HEK293 (cell line): ENCODE measurements around the gene NFE2L2.

Experiments used
- CTCF ChIA-PET: fragments of 350-600 bp; formaldehyde crosslinking; extraction: SDS; loops from one replicate; lab custom pipeline; 2021; ENCODE audit warnings: antibody characterized with exemption; lab: Yijun Ruan, JAX
- POLR2A ChIA-PET: fragments of 300-600 bp; formaldehyde crosslinking; extraction: SDS; loops from one replicate; lab custom pipeline; 2020; ENCODE audit warnings: antibody characterized with exemption, inconsistent platforms; lab: Yijun Ruan, JAX
- H3K27ac ChIP-seq: fragments of 200-500 bp; sonication (Bioruptor generic); 2 replicates; pipeline ENCODE4 v1.5.1; 2014; ENCODE audit warnings: low read depth, low read length, control low read depth, inconsistent platforms; ENCODE audit errors: extremely low read depth
- H3K36me3 ChIP-seq, 2 experiments: fragments of 200-500 bp in 1 of 2; sonication (Bioruptor generic) in 1 of 2; 1 replicate in 1 of 2; 2 replicates in 1 of 2; pipeline ENCODE4 v1.5.1; 2014 to 2017; ENCODE audit warnings: inconsistent platforms in 2 of 2, low read length in 2 of 2; ENCODE audit not compliant: control insufficient read depth in 2 of 2, insufficient read depth in 1 of 2
- H3K4me1 ChIP-seq: fragments of 200-500 bp; sonication (Bioruptor generic); 2 replicates; pipeline ENCODE4 v1.5.1; 2014; ENCODE audit warnings: mild to moderate bottlenecking, low read length, inconsistent platforms; ENCODE audit not compliant: control insufficient read depth, insufficient read depth
- H3K4me3 ChIP-seq: 2 replicates; pipeline ENCODE4 v1.5.1; 2011; ENCODE audit warnings: low read depth, mild to moderate bottlenecking, control low read depth, low read length, moderate library complexity
- H3K9me3 ChIP-seq: fragments of 200-500 bp; sonication (Bioruptor generic); 2 replicates; pipeline ENCODE4 v1.5.1; 2014; ENCODE audit warnings: low read depth, low read length, inconsistent platforms; ENCODE audit not compliant: control insufficient read depth, insufficient read depth
- BCL11B ChIP-seq: fragments of 450-650 bp; formaldehyde crosslinking; IDR thresholded peaks from 2 replicates; pipeline ENCODE4 v1.5.1; 2016; ENCODE audit warnings: low read depth, missing biosample characterization, missing genetic modification characterization
- TRIM28 ChIP-seq: IDR thresholded peaks from 2 replicates; pipeline ENCODE4 v1.6.1; 2011; ENCODE audit warnings: low read length, control low read depth, borderline replicate concordance
- WT1 ChIP-seq: fragments of 450-650 bp; formaldehyde crosslinking; IDR thresholded peaks from 2 replicates; pipeline ENCODE4 v1.5.1; 2016; ENCODE audit warnings: missing biosample characterization, missing genetic modification characterization
- ZBTB17 ChIP-seq: fragments of 450-650 bp; formaldehyde crosslinking; IDR thresholded peaks from 2 replicates; pipeline ENCODE4 v1.5.1; 2016; ENCODE audit warnings: missing biosample characterization, missing genetic modification characterization
- ZNF169 ChIP-seq: fragments of 450-650 bp; formaldehyde crosslinking; IDR thresholded peaks from 2 replicates; pipeline ENCODE4 v1.5.1; 2016; ENCODE audit warnings: missing biosample characterization, missing genetic modification characterization
- ZNF23 ChIP-seq: fragments of 450-650 bp; formaldehyde crosslinking; IDR thresholded peaks from 2 replicates; pipeline ENCODE4 v1.5.1; 2016; ENCODE audit warnings: missing biosample characterization, missing genetic modification characterization, borderline replicate concordance
- ZNF302 ChIP-seq: fragments of 450-650 bp; formaldehyde crosslinking; IDR thresholded peaks from 2 replicates; pipeline ENCODE4 v1.5.1; 2016; ENCODE audit warnings: missing biosample characterization, missing genetic modification characterization, low read depth
- ZNF335 ChIP-seq: fragments of 450-650 bp; formaldehyde crosslinking; conservative IDR thresholded peaks from 2 replicates; pipeline ENCODE4 v1.5.1; 2016; ENCODE audit warnings: missing biosample characterization, missing genetic modification characterization
- ZNF366 ChIP-seq: fragments of 450-650 bp; formaldehyde crosslinking; conservative IDR thresholded peaks from 2 replicates; pipeline ENCODE4 v1.5.1; 2016; ENCODE audit warnings: missing biosample characterization, missing genetic modification characterization
- ZNF37A ChIP-seq: fragments of 450-650 bp; IDR thresholded peaks from 2 replicates; pipeline ENCODE4 v1.5.1; 2018; ENCODE audit warnings: missing biosample characterization, missing genetic modification characterization
- ZNF48 ChIP-seq: fragments of 450-650 bp; formaldehyde crosslinking; IDR thresholded peaks from 2 replicates; pipeline ENCODE4 v1.5.1; 2016; ENCODE audit warnings: missing biosample characterization, missing genetic modification characterization
- ZNF510 ChIP-seq: fragments of 450-650 bp; formaldehyde crosslinking; IDR thresholded peaks from 2 replicates; pipeline ENCODE4 v1.5.1; 2018; ENCODE audit warnings: mild to moderate bottlenecking, missing genetic modification characterization, missing biosample characterization; ENCODE audit not compliant: insufficient replicate concordance
- ZNF514 ChIP-seq: fragments of 450-650 bp; formaldehyde crosslinking; IDR thresholded peaks from 2 replicates; pipeline ENCODE4 v1.5.1; 2016; ENCODE audit warnings: missing biosample characterization, missing genetic modification characterization
- ZNF518A ChIP-seq: fragments of 450-650 bp; formaldehyde crosslinking; conservative IDR thresholded peaks from 2 replicates; pipeline ENCODE4 v1.5.1; 2016; ENCODE audit warnings: low read depth, missing biosample characterization, missing genetic modification characterization
- ZNF670 ChIP-seq: fragments of 450-650 bp; formaldehyde crosslinking; IDR thresholded peaks from 2 replicates; pipeline ENCODE4 v1.5.1; 2016; ENCODE audit warnings: missing biosample characterization, missing genetic modification characterization, low read depth
- ZNF792 ChIP-seq: fragments of 450-650 bp; formaldehyde crosslinking; IDR thresholded peaks from 2 replicates; pipeline ENCODE4 v1.5.1; 2016; ENCODE audit warnings: missing biosample characterization, missing genetic modification characterization
- ZXDB ChIP-seq: fragments of 450-650 bp; formaldehyde crosslinking; IDR thresholded peaks from 2 replicates; pipeline ENCODE4 v1.5.1; 2016; ENCODE audit warnings: missing biosample characterization, missing genetic modification characterization
- TF ChIP-seq, protein P1 (sequence below): fragments of 450-650 bp; formaldehyde crosslinking; IDR thresholded peaks from 2 replicates; pipeline ENCODE4 v1.5.1; 2016; ENCODE audit warnings: missing biosample characterization, missing genetic modification characterization
- TF ChIP-seq, protein P2 (sequence below): fragments of 450-650 bp; IDR thresholded peaks from 2 replicates; pipeline ENCODE4 v1.5.1; 2018; ENCODE audit warnings: missing biosample characterization, missing genetic modification characterization

NFE2L2 gene

DNA sequence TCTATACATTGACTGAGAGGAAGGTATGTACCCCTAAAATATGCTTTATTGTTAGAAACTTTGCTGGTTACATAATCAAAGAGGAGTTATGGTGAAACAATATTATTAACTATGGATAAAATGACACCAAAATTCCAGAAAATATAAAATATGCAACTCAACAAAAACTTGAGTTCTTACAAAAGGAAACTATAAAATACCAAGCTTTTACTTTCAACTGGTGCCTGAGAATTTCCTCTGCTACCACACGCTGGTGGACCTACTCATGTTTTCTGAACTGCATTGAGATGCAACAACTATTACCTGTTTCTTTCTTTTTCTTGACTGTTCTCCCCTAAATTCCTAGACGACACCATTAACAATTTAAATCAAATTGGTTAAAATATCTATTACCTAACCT is 8.2 kb upstream of the NFE2L2 start:
- peaks cover 13% of the 10 kb centered on the region for H3K4me1 ChIP-seq
- no peak overlapping the region for H3K4me3 ChIP-seq
- POLR2A ChIA-PET, result interaction anchor here (0.6 to 1.2 kb wide), 2 partner anchors 8 to 28 kb away, joined by 3 to 6 read pairs; partner anchors contain the start of gene NFE2L2
- CTCF ChIA-PET, result interaction anchor here (0.5 to 1.3 kb wide), 4 partner anchors 8 to 124 kb away, joined by 3 to 8 read pairs (median 4); partner anchors contain the start of gene NFE2L2
- no peak for TF ChIP-seq ZNF670 (tag by site-specific recombination)
- 0 out of 2 replicates have a peak, but pooled peaks have one; percentile 6 for TF ChIP-seq ZNF335 (tag by site-specific recombination)
- TF ChIP-seq, all 188 proteins: peak for 1
- Histone ChIP-seq H3K9me3 (no peaks in the 10 kb centered on the region), H3K36me3 (no peaks in the 10 kb centered on the region), H3K27ac (no peak overlapping the region)

GRCh38 chr2:177271981-177272666 is 7.6 kb upstream of the NFE2L2 start:
- POLR2A ChIA-PET, result no interaction called here

GRCh38 chr2:177270531-177270930 is 6.0 kb upstream of the NFE2L2 start:
- Histone ChIP-seq H3K36me3 (no peaks in the 10 kb centered on the region), H3K4me1 (peaks cover 19% of the 10 kb centered on the region), H3K4me3 (no peak overlapping the region), H3K27ac (no peak overlapping the region), H3K9me3 (no peaks in the 10 kb centered on the region)
- TF ChIP-seq BCL11B (tag by site-specific recombination) (no peak), ZNF23 (tag by site-specific recombination) (peak; percentile 73; the same call in 1 of the 2 replicates), ZBTB17 (tag by site-specific recombination) (peak; percentile 39; the same call in 1 of the 2 replicates), ZNF302 (tag by site-specific recombination) (no peak), ZNF366 (no peak), ZNF670 (tag by site-specific recombination) (no peak)
- TF ChIP-seq, protein P1, sequence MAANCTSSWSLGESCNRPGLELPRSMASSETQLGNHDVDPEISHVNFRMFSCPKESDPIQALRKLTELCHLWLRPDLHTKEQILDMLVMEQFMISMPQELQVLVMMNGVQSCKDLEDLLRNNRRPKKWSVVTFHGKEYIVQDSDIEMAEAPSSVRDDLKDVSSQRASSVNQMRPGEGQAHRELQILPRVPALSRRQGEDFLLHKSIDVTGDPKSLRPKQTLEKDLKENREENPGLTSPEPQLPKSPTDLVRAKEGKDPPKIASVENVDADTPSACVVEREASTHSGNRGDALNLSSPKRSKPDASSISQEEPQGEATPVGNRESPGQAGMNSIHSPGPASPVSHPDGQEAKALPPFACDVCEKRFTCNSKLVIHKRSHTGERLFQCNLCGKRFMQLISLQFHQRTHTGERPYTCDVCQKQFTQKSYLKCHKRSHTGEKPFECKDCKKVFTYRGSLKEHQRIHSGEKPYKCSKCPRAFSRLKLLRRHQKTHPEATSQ, result no peak
- ChIA-PET POLR2A (no interaction called here), CTCF (interaction anchor here (1.4 to 1.6 kb wide), 2 partner anchors 105 to 106 kb away, joined by 4 to 8 read pairs; no protein-coding TSS in a partner anchor)

More at GRCh38 chr2:177271981-177272666, 7.6 kb upstream of the NFE2L2 start:
- TF ChIP-seq ZNF335 (tag by site-specific recombination), result peak; percentile 53
- TF ChIP-seq ZNF792 (tag by site-specific recombination), result no peak
- TF ChIP-seq, protein P2, sequence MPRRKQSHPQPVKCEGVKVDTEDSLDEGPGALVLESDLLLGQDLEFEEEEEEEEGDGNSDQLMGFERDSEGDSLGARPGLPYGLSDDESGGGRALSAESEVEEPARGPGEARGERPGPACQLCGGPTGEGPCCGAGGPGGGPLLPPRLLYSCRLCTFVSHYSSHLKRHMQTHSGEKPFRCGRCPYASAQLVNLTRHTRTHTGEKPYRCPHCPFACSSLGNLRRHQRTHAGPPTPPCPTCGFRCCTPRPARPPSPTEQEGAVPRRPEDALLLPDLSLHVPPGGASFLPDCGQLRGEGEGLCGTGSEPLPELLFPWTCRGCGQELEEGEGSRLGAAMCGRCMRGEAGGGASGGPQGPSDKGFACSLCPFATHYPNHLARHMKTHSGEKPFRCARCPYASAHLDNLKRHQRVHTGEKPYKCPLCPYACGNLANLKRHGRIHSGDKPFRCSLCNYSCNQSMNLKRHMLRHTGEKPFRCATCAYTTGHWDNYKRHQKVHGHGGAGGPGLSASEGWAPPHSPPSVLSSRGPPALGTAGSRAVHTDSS, result no peak
- no peak for TF ChIP-seq ZNF48
- no peak for TF ChIP-seq ZNF169 (tag by site-specific recombination)
- TF ChIP-seq TRIM28, result no peak
- TF ChIP-seq WT1, result no peak
- Histone ChIP-seq H3K4me1 (peaks cover 13% of the 10 kb centered on the region), H3K4me3 (no peak overlapping the region), H3K36me3 (no peaks in the 10 kb centered on the region), H3K9me3 (no peaks in the 10 kb centered on the region), H3K27ac (no peak overlapping the region)
- CTCF ChIA-PET, result interaction anchor here (1.3 to 1.4 kb wide), 2 partner anchors 108 to 123 kb away, joined by 3 to 4 read pairs; no protein-coding TSS in a partner anchor

GRCh38 chr2:177268901-177269300 is 4.4 kb upstream of the NFE2L2 start:
- CTCF ChIA-PET, result interaction anchor here (1.6 kb wide), 1 partner anchor 104 kb away, joined by 8 read pairs; no protein-coding TSS in a partner anchor
- H3K27ac ChIP-seq, result no peak overlapping the region
- H3K4me3 ChIP-seq, result no peak overlapping the region
- peaks cover 10% of the 10 kb centered on the region for H3K4me1 ChIP-seq
- H3K36me3 ChIP-seq, result no peaks in the 10 kb centered on the region
- POLR2A ChIA-PET, result no interaction called here
- no peaks in the 10 kb centered on the region for H3K9me3 ChIP-seq
- TF ChIP-seq ZNF510 (tag by site-specific recombination) (no peak), ZXDB (no peak), ZNF37A (tag by site-specific recombination) (no peak), ZNF518A (tag by site-specific recombination) (no peak), ZNF514 (no peak)
